ENCODE measurements around the gene MYH15. TPM values are rescaled to one million over a fixed set of nuclear protein-coding genes. Genes with fewer than 3 reads are reported as not detected.

Gene MYH15
- total RNA-seq, result 0.05 and 0.08 TPM in 2 replicates
- long read RNA-seq, result 0 reads

DNA sequence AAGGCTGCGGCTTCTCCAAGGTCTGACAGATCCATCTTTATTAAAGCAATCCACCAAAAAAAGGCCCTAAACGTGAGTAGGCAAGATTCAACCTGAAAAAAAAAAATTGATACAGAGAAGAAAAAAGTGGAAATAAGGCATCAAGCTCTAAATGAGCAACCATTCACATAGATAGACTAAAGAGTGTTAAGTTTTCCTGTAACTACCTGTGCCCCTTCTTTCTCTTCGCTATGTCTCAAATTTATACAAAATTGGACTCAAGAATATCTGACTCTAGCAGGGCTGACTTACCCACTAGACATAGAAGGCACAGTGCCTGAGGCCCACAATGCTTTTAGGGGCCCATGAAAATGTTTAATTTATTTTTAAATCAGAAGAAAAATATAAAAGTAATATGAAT, at the start of gene MYH15:
Gene MYH15 (minus strand): TSS at position 101 of the 400 bp plus-strand sequence. CDS start 66 bp downstream, at position 35.
- no peaks in the 10 kb centered on the region for H3K36me3 Mint-ChIP-seq (ENCODE audit: unreplicated experiment)
- no peaks in the 10 kb centered on the region for H3K9me3 Mint-ChIP-seq (ENCODE audit: unreplicated experiment)
- H3K27me3 Mint-ChIP-seq (ENCODE audit: unreplicated experiment), result peaks cover 6% of the 10 kb centered on the region
- H3K27ac Mint-ChIP-seq (ENCODE audit: unreplicated experiment), result no peak within 1 kb of the TSS
- no peaks in the 10 kb centered on the region for H3K4me1 Mint-ChIP-seq (ENCODE audit: unreplicated experiment)
- no peak for TF ChIP-seq CTCF (IDR thresholded peaks at IDR 0.05)
- no peak within 1 kb of the TSS for H3K4me3 Mint-ChIP-seq (ENCODE audit: unreplicated experiment)
- DNase-seq (ENCODE audit: extremely low spot score, unreplicated experiment), result no peak

GRCh38 chr3:108555966-108556581, 45.7 kb upstream of the MYH15 start:
- H3K4me1 Mint-ChIP-seq (ENCODE audit: unreplicated experiment), result peaks cover 19% of the 10 kb centered on the region
- no peak overlapping the region for H3K4me3 Mint-ChIP-seq (ENCODE audit: unreplicated experiment)
- no peaks in the 10 kb centered on the region for H3K27me3 Mint-ChIP-seq (ENCODE audit: unreplicated experiment)
- no peak for DNase-seq (ENCODE audit: extremely low spot score, unreplicated experiment)
- no peaks in the 10 kb centered on the region for H3K9me3 Mint-ChIP-seq (ENCODE audit: unreplicated experiment)
- TF ChIP-seq CTCF (IDR thresholded peaks at IDR 0.05), result no peak
- H3K27ac Mint-ChIP-seq (ENCODE audit: unreplicated experiment), result no peak overlapping the region
- H3K36me3 Mint-ChIP-seq (ENCODE audit: unreplicated experiment), result peaks cover 7% of the 10 kb centered on the region

DNA sequence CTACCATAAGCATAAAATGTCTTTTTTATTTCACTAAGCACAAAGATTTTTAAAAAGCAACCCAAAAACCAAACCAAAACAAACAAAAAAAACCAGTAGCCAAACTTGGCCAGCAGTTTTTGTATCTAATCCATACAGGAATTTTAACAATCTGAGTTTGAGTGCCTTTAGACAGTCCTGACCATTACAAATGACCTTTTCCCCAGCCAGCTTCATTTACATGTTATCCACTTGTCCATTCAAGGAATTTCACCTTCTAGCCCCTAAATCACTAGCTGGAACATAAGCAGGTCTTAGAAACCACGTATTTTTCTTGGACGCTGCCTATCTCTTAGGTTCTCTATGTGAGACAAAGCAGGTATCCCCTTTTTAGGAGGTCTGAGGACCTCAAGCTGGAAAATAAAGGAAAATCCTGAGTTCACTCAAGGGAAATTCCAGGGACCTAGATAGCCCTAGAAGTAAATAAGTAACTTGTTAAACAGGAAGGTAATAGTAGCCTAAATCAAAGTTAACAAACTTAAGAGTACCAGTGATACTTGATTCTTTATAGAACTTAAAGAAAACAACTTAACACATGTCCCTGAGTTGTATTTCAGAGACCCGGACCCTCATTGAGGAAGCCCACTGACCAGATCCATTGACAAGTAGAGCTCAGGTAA, 44.6 kb upstream of the MYH15 start:
- DNase-seq (ENCODE audit: extremely low spot score, unreplicated experiment), result no peak
- no peaks in the 10 kb centered on the region for H3K9me3 Mint-ChIP-seq (ENCODE audit: unreplicated experiment)
- no peaks in the 10 kb centered on the region for H3K27me3 Mint-ChIP-seq (ENCODE audit: unreplicated experiment)
- no peak overlapping the region for H3K4me3 Mint-ChIP-seq (ENCODE audit: unreplicated experiment)
- peaks cover 7% of the 10 kb centered on the region for H3K36me3 Mint-ChIP-seq (ENCODE audit: unreplicated experiment)
- H3K27ac Mint-ChIP-seq (ENCODE audit: unreplicated experiment), result peak overlapping the region; percentile 21
- H3K4me1 Mint-ChIP-seq (ENCODE audit: unreplicated experiment), result peaks cover 19% of the 10 kb centered on the region
- no peak for TF ChIP-seq CTCF (IDR thresholded peaks at IDR 0.05)

DNA sequence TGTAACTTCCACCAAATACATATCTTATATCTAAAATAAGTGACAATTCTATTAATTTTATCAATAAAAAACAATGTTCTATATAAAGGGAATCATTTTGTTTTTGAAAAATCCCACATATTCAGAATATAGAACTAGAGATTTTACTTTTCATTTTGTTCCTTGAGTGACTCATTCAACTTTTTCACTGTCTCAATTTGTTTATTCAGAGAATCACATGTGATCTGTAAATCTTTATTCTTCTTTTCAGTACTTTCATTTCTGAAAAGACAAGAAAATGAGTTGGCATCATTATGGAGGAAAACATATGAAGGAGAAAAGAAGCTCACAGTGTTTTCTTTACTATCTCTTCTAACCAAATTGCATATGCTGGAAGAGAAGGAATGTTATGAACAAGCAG, 43.8 kb upstream of the MYH15 start:
- Mint-ChIP-seq H3K36me3 (ENCODE audit: unreplicated experiment) (peaks cover 5% of the 10 kb centered on the region), H3K4me3 (ENCODE audit: unreplicated experiment) (no peak overlapping the region), H3K27ac (ENCODE audit: unreplicated experiment) (peak overlapping the region; percentile 16), H3K9me3 (ENCODE audit: unreplicated experiment) (no peaks in the 10 kb centered on the region), H3K4me1 (ENCODE audit: unreplicated experiment) (peaks cover 19% of the 10 kb centered on the region), H3K27me3 (ENCODE audit: unreplicated experiment) (no peaks in the 10 kb centered on the region)
- TF ChIP-seq CTCF (IDR thresholded peaks at IDR 0.05), result no peak
- DNase-seq (ENCODE audit: extremely low spot score, unreplicated experiment), result no peak

All from osteocyte (in vitro differentiated cells).